ENCODE data around the gene PRRG2. TPM values are rescaled to one million over a fixed set of nuclear protein-coding genes. Genes with fewer than 3 reads are reported as not detected.

Gene PRRG2
- total and polyA plus RNA-seq, 10 of the 15 experiments (the other 5 are each of a cell fraction or from before 2014, with no cell fraction given), result 0.09 to 2.1 (median 0.86) TPM

GRCh38 chr19:49570138-49570856 lies 10.8 kb upstream of the PRRG2 start:
- no peaks in the 10 kb centered on the region for H3K9me3 ChIP-seq (replicated peaks; ENCODE audit: control insufficient read depth, insufficient read depth, low read length)
- H3K36me3 ChIP-seq (ENCODE audit: control insufficient read depth in 2 of 2, insufficient read depth in 2 of 2, low read length in 1 of 2), result peaks cover 1 to 4% of the 10 kb centered on the region in 2 experiments; a peak in 2 of 4 replicates
- peaks cover 10% of the 10 kb centered on the region for H3K79me2 ChIP-seq (ENCODE audit: control insufficient read depth, insufficient read depth, low read length)
- H2AFZ ChIP-seq (ENCODE audit: control insufficient read depth, low read depth, low read length), result no peak overlapping the region
- ATAC-seq, result peak; percentile 96
- in situ Hi-C loops (cut with MboI) (no loop called here), intact Hi-C loops (cut with micrococcal nuclease; ENCODE audit: unreplicated experiment) (loop anchor here (1.0 kb wide), 1 partner anchor 67 kb away; no protein-coding TSS in a partner anchor)
- ChIA-PET POLR2A (interaction anchor here (0.6 to 2.0 kb wide), 6 partner anchors 9 to 1684 kb away, joined by 3 to 8 read pairs (median 4); partner anchors contain the start of gene RRAS), CTCF (interaction anchor here (0.7 to 6.5 kb wide), 34 partner anchors 9 to 566 kb away, joined by 3 to 96 read pairs (median 6); partner anchors contain the start of genes BCL2L12, FLT3LG, IRF3 and NOSIP), SMC1A (ENCODE audit: uncharacterized antibody, unreplicated experiment) (interaction anchor here (0.7 to 2.5 kb wide), 14 partner anchors 10 to 111 kb away, joined by 3 to 8 read pairs (median 4); partner anchors contain the start of genes FLT3LG, NOSIP, RRAS and SCAF1), RAD21 (ENCODE audit: unreplicated experiment) (interaction anchor here (0.6 to 3.6 kb wide), 12 partner anchors 10 to 108 kb away, joined by 3 to 14 read pairs (median 4); partner anchors contain the start of genes NOSIP, PRRG2, RRAS and SCAF1)
- H4K20me1 ChIP-seq (ENCODE audit: control insufficient read depth, insufficient read depth), result no peaks in the 10 kb centered on the region
- 27% methylated on average over 14 of the region's 14 CpGs for WGBS (ENCODE audit: insufficient coverage, insufficient replicate concordance, low lambda C conversion rate, missing lambda C conversion rate)
- H3K27me3 ChIP-seq (replicated peaks in 1 of 2; ENCODE audit: control insufficient read depth in 2 of 2, insufficient read depth in 2 of 2, low read length in 1 of 2), result no peaks in the 10 kb centered on the region
- DNase-seq (ENCODE audit: low read depth, low spot score), result no peak
- FAIRE-seq, result peak; percentile 84
- H3K4me3 ChIP-seq, result no peak overlapping the region
- H3K9ac ChIP-seq (ENCODE audit: control insufficient read depth, insufficient read depth, low read length), result no peak overlapping the region
- BruUV-seq (replicated peaks), result no TSS peak
- peaks cover 11% of the 10 kb centered on the region for H3K4me1 ChIP-seq (ENCODE audit: control insufficient read depth, insufficient read depth, low read length)
- H3K27ac ChIP-seq (ENCODE audit: control insufficient read depth, insufficient read depth), result no peak overlapping the region
- no peak overlapping the region for H3K4me2 ChIP-seq (ENCODE audit: control insufficient read depth, insufficient read depth)
- TF ChIP-seq MXI1 (IDR thresholded peaks at IDR 0.05; ENCODE audit: low read depth, low read length) (0 out of 2 replicates have a peak, but pooled peaks have one; percentile 6), BACH1 (IDR thresholded peaks at IDR 0.05; ENCODE audit: borderline replicate concordance) (no peak), ZBTB40 (IDR thresholded peaks at IDR 0.05; ENCODE audit: borderline replicate concordance) (no peak), YY1 (IDR thresholded peaks at IDR 0.05; ENCODE audit: low read depth, low read length) (peak; percentile 69), SREBF2 (IDR thresholded peaks at IDR 0.05; ENCODE audit: low read length) (no peak), NBN (IDR thresholded peaks at IDR 0.05) (0 out of 2 replicates have a peak, but pooled peaks have one; percentile 37), PBX3 (IDR thresholded peaks at IDR 0.05; ENCODE audit: insufficient replicate concordance, low read depth, low read length) (no peak), SMC3 (IDR thresholded peaks at IDR 0.05; ENCODE audit: borderline replicate concordance, low read length) (peak; percentile 83), SMARCA5 (IDR thresholded peaks at IDR 0.05) (peak; percentile 73; the same call in 1 of the 2 replicates), BHLHE40 (IDR thresholded peaks at IDR 0.05; ENCODE audit: borderline replicate concordance in 1 of 2, low read depth in 2 of 2, low read length in 1 of 2) (peak in 1 of 2 experiments; percentile 38; a peak in 1 of 4 replicates), USF1 (IDR thresholded peaks at IDR 0.05; ENCODE audit: borderline replicate concordance, extremely low read length, insufficient read depth, low read depth, low read length) (no peak)
- TF ChIP-seq, protein P1, sequence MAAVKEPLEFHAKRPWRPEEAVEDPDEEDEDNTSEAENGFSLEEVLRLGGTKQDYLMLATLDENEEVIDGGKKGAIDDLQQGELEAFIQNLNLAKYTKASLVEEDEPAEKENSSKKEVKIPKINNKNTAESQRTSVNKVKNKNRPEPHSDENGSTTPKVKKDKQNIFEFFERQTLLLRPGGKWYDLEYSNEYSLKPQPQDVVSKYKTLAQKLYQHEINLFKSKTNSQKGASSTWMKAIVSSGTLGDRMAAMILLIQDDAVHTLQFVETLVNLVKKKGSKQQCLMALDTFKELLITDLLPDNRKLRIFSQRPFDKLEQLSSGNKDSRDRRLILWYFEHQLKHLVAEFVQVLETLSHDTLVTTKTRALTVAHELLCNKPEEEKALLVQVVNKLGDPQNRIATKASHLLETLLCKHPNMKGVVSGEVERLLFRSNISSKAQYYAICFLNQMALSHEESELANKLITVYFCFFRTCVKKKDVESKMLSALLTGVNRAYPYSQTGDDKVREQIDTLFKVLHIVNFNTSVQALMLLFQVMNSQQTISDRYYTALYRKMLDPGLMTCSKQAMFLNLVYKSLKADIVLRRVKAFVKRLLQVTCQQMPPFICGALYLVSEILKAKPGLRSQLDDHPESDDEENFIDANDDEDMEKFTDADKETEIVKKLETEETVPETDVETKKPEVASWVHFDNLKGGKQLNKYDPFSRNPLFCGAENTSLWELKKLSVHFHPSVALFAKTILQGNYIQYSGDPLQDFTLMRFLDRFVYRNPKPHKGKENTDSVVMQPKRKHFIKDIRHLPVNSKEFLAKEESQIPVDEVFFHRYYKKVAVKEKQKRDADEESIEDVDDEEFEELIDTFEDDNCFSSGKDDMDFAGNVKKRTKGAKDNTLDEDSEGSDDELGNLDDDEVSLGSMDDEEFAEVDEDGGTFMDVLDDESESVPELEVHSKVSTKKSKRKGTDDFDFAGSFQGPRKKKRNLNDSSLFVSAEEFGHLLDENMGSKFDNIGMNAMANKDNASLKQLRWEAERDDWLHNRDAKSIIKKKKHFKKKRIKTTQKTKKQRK (IDR thresholded peaks at IDR 0.05; ENCODE audit: low read depth, low read length), result no peak
